GM12875 (cell line): Measurements from ENCODE around the gene PRKCA.

ENCODE experiments used
- H3K4me3 ChIP-seq: one replicate; pipeline ENCODE4 v1.5.1; 2011; ENCODE audit warnings: low read depth, low read length, control low read depth
- TF ChIP-seq, protein P1 (sequence below): IDR thresholded peaks from 2 replicates; pipeline ENCODE4 v1.5.1; 2011; ENCODE audit warnings: low read depth, mild to moderate bottlenecking, control low read depth, inconsistent platforms, low read length, moderate library complexity, borderline replicate concordance; ENCODE audit not compliant: insufficient read depth

Gene PRKCA

GRCh38 chr17:66695098-66695497, 392.7 kb downstream of the PRKCA start:
- TF ChIP-seq, protein P1, sequence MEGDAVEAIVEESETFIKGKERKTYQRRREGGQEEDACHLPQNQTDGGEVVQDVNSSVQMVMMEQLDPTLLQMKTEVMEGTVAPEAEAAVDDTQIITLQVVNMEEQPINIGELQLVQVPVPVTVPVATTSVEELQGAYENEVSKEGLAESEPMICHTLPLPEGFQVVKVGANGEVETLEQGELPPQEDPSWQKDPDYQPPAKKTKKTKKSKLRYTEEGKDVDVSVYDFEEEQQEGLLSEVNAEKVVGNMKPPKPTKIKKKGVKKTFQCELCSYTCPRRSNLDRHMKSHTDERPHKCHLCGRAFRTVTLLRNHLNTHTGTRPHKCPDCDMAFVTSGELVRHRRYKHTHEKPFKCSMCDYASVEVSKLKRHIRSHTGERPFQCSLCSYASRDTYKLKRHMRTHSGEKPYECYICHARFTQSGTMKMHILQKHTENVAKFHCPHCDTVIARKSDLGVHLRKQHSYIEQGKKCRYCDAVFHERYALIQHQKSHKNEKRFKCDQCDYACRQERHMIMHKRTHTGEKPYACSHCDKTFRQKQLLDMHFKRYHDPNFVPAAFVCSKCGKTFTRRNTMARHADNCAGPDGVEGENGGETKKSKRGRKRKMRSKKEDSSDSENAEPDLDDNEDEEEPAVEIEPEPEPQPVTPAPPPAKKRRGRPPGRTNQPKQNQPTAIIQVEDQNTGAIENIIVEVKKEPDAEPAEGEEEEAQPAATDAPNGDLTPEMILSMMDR = no peak
- H3K4me3 ChIP-seq = no peak overlapping the region

- TF ChIP-seq, protein P1 = no peak
- no peak overlapping the region for H3K4me3 ChIP-seq
Observed at GRCh38 chr17:66698270-66698669, 395.9 kb downstream of the PRKCA start.

GRCh38 chr17:66701462-66701861, 399.0 kb downstream of the PRKCA start:
- TF ChIP-seq, protein P1 = no peak
- no peak overlapping the region for H3K4me3 ChIP-seq

DNA sequence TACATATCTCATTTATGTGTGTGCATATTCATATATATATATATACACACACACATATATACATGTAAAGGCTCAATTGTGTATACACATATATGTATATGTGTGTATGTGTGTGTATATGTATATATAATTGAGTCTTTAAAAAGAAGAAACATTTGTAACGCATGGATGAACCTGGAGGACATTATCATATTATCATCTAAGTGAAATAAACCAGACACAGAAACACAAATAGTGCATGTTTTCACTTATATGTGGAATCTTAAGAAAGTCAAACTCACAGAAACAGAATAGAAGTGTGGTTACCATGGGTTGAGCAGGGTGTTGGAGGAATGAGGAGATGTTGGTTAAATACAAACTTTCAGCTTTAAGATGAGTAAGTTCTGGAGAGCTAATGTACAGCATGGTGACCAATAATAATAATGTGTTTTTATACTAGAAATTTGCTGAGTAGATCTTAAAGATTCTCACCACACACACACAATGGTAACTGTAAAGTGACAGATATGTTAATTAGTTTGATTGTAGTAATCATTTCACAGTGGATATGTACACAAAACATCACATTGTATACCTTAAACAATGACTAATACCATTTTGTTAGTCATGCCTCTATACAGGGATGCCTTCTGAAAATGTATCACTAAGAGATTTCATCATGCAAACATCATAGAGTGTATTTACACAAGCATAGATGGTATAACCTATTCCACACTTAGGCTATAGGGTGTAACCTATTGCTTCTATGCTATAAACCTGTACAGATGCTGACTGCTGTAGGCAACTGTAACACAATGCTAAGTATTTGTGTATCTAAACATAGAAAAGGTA, 399.9 kb downstream of the PRKCA start:
- no peak overlapping the region for H3K4me3 ChIP-seq
- TF ChIP-seq, protein P1 = no peak

GRCh38 chr17:66704858-66705520, 402.6 kb downstream of the PRKCA start:
- H3K4me3 ChIP-seq = no peak overlapping the region
- TF ChIP-seq, protein P1 = no peak

DNA sequence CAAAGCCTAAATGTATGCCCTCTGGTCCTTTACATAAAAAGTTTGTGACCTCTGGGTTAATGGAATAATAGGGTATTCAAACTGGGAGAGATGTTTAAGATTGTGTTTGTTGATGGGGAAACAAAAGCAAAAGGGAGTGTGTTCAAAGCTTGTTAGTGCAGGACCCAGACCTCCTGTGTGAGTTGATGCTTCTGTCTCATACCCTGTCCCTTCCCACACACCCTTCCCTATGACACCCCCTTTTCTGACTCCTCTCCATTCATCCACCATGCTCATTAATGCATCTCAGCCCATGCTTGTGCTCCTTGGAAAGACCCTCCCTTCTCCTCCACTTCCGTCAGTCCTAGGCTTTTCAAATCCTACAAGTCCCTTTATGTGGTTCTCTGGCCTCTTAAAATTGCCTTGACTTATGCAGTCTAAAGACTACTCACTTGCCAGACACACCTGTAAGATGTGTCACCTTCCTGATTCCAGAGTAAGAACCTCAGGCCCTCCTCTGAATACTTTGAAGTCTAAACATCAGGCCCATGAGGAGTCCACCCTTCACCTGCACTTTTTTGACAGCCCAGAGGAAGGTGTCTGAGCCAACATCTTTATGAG, 404.5 kb downstream of the PRKCA start:
- TF ChIP-seq, protein P1 = no peak
- no peak overlapping the region for H3K4me3 ChIP-seq
